HepG2 (cell line): Measurements from ENCODE around the gene AHSP. TPM values are rescaled to one million over a fixed set of nuclear protein-coding genes. Genes with fewer than 3 reads are reported as not detected.
"Not testable (repeated sequence)": the region's sequence is repeated elsewhere in the genome, so short reads cannot be mapped to it uniquely, and the experiment has no call there.

Experiments
- ATAC-seq: fragments of 200-7000 bp; cut with Tn5 transposase; 3 replicates; pipeline ENCODE4 v1.9.1; 2020; ENCODE audit warnings: mild to moderate bottlenecking, moderate library complexity
- BruUV-seq: library from RNA; stranded (reverse); fragments of 400-500 nt; replicated peaks from 2 replicates; lab custom pipeline; 2021; lab: Mats Ljungman, UMichigan
- CTCF ChIA-PET: fragments of 300-600 bp; formaldehyde crosslinking; extraction: SDS; loops from one replicate; lab custom pipeline; 2021; ENCODE audit warnings: low total read pairs, inconsistent platforms, low intra/inter-chr PET ratio; lab: Yijun Ruan, JAX
- POLR2A ChIA-PET: fragments of 350-600 bp; sonication (Branson Sonifier 250); formaldehyde crosslinking; loops from one replicate; lab custom pipeline; 2020; ENCODE audit warnings: antibody characterized with exemption, inconsistent platforms; lab: Yijun Ruan, JAX
- DNase-seq: peaks from one replicate; pipeline ENCODE4 v3.0.0-alpha.2; 2015; ENCODE audit warnings: low spot score
- FAIRE-seq: peaks from 3 replicates; lab custom pipeline; 2011; peaks lifted over from hg19 to GRCh38; lab: Jason Lieb, UNC
- H2AFZ ChIP-seq: one replicate; pipeline ENCODE4 v1.6.1; 2011; ENCODE audit warnings: low read length, inconsistent platforms
- H3K27ac ChIP-seq: fragments of 300-600 bp; 3 replicates; pipeline ENCODE4 v1.8.0; 2011; ENCODE audit warnings: mixed run types, mild to moderate bottlenecking, mixed read lengths, low read length, inconsistent platforms; ENCODE audit not compliant: insufficient read depth; ENCODE audit errors: extremely low read length
- H3K27me3 ChIP-seq, 2 experiments: fragments of 200-600 bp in 1 of 2; 2 replicates in 1 of 2; 3 replicates in 1 of 2; pipeline versions ENCODE4 v1.6.0 to v1.8.0; 2011; ENCODE audit warnings: low read length in 2 of 2, mild to moderate bottlenecking in 2 of 2, moderate library complexity in 2 of 2, inconsistent platforms in 1 of 2; ENCODE audit not compliant: insufficient read depth in 2 of 2, control insufficient read depth in 1 of 2
- H3K36me3 ChIP-seq, 2 experiments: fragments of 200-600 bp in 1 of 2; replicated peaks in 1 of 2; 2 replicates in 1 of 2; 3 replicates in 1 of 2; pipeline versions ENCODE4 v1.5.1 to v1.8.0; 2011; ENCODE audit warnings: low read length in 2 of 2, inconsistent platforms in 1 of 2; ENCODE audit not compliant: insufficient read depth in 2 of 2, control insufficient read depth in 1 of 2
- H3K4me1 ChIP-seq: 2 replicates; pipeline ENCODE4 v1.5.1; 2012; ENCODE audit warnings: low read length, inconsistent platforms; ENCODE audit not compliant: insufficient read depth
- H3K4me2 ChIP-seq: 2 replicates; pipeline ENCODE4 v1.6.0; 2011; ENCODE audit warnings: low read depth, low read length, inconsistent platforms
- H3K4me3 ChIP-seq, 3 experiments: fragments of 200-600 bp in 1 of 3; sonication (generic), shearing (Covaris generic) in 1 of 3; replicated peaks in 1 of 3; 2 replicates each; pipeline ENCODE4 v1.5.1; 2011 to 2016; ENCODE audit warnings: low read length in 3 of 3, inconsistent platforms in 2 of 3, low read depth in 2 of 3, mild to moderate bottlenecking in 2 of 3, control low read depth in 1 of 3, mixed read lengths in 1 of 3; ENCODE audit not compliant: insufficient read depth in 1 of 3
- H3K79me2 ChIP-seq: one replicate; pipeline ENCODE4 v1.6.1; 2011; ENCODE audit warnings: low read length, inconsistent platforms; ENCODE audit not compliant: insufficient read depth
- H3K9ac ChIP-seq: 2 replicates; pipeline ENCODE4 v1.6.0; 2011; ENCODE audit warnings: mild to moderate bottlenecking, low read depth, low read length, inconsistent platforms; ENCODE audit not compliant: insufficient read depth
- H3K9me3 ChIP-seq: 2 replicates; pipeline ENCODE4 v1.5.1; 2012; ENCODE audit warnings: mild to moderate bottlenecking, low read length
- H4K20me1 ChIP-seq: 2 replicates; pipeline ENCODE4 v1.6.0; 2011; ENCODE audit warnings: inconsistent platforms, mild to moderate bottlenecking, low read length, moderate library complexity; ENCODE audit not compliant: insufficient read depth
- NPAS2 ChIP-seq: sonication (generic); formaldehyde crosslinking; IDR thresholded peaks from 2 replicates; pipeline ENCODE4 v1.8.0; 2022; ENCODE audit warnings: mild to moderate bottlenecking, missing genetic modification reagents, borderline replicate concordance
- RFX3 ChIP-seq: IDR thresholded peaks from 2 replicates; pipeline ENCODE4 v1.6.1; 2016; ENCODE audit warnings: missing biosample characterization, missing genetic modification reagents
- ZMYM3 ChIP-seq: sonication (generic); formaldehyde crosslinking; IDR thresholded peaks from 2 replicates; pipeline ENCODE4 v1.5.1; 2020; ENCODE audit warnings: mild to moderate bottlenecking, missing genetic modification reagents
- ZNF350 ChIP-seq: sonication (generic); formaldehyde crosslinking; IDR thresholded peaks from 2 replicates; pipeline ENCODE4 v1.4.0; 2020; ENCODE audit warnings: mild to moderate bottlenecking, low read depth, missing genetic modification reagents, borderline replicate concordance
- ZNF543 ChIP-seq: sonication (generic); formaldehyde crosslinking; IDR thresholded peaks from 2 replicates; pipeline ENCODE4 v1.4.0; 2020; ENCODE audit warnings: mild to moderate bottlenecking, missing genetic modification reagents
- ZNF556 ChIP-seq: sonication (generic); formaldehyde crosslinking; IDR thresholded peaks from 2 replicates; pipeline ENCODE4 v1.4.0; 2020; ENCODE audit warnings: mild to moderate bottlenecking, missing genetic modification reagents, borderline replicate concordance
- WGBS: methylation state at CpG from one replicate; pipeline ENCODE4 v1.1.6; 2017; ENCODE audit warnings: low lambda C conversion rate; 5-methylcytosine and 5-hydroxymethylcytosine counted together
- in situ Hi-C: cut with HindIII; loops from 2 replicates; pipeline ENCODE4 v1.10.0; 2017; ENCODE audit warnings: low pct_unique_long_range_greater_than_20kb; ENCODE audit not compliant: extremely low pct_ligation_motif_present
- intact Hi-C: fragments of 100-400 bp; cut with micrococcal nuclease; formaldehyde crosslinking; loops from one replicate; pipeline ENCODE4 v1.10.0; 2022; ENCODE audit not compliant: unreplicated experiment
- polyA plus RNA-seq, 8 experiments: library from polyadenylated mRNA; depleted of rRNA in 3 of 8; stranded (reverse) in 7 of 8; unstranded in 1 of 8; fragments of >200 nt; fragmentation: Illumina TruSeq in 4 of 8; extraction: Trizol in 4 of 8; gene quantifications; 2 replicates each; pipeline versions ENCODE4 v1.2.1 to v1.2.3, GENCODE V29; 2011 to 2016; ENCODE audit warnings: low read depth in 4 of 8, missing spikeins in 1 of 8, mixed read lengths in 1 of 8; ENCODE audit not compliant: insufficient read depth in 1 of 8
- total RNA-seq, 5 experiments: library from RNA; depleted of rRNA; stranded (reverse); fragments of >200 nt; fragmentation: Illumina TruSeq; extraction: Trizol; gene quantifications; 2 replicates each; pipeline ENCODE4 v1.2.3, GENCODE V29; 2016; ENCODE audit warnings: low read depth in 1 of 5
- TF ChIP-seq, protein P1 (sequence below): sonication (generic); formaldehyde crosslinking; IDR thresholded peaks from 2 replicates; pipeline ENCODE4 v1.9.0; 2021; ENCODE audit warnings: mild to moderate bottlenecking, missing genetic modification reagents
- TF ChIP-seq, protein P2 (sequence below): sonication (generic); formaldehyde crosslinking; IDR thresholded peaks from 2 replicates; pipeline ENCODE4 v1.8.1; 2023; ENCODE audit warnings: mild to moderate bottlenecking, moderate library complexity, missing genetic modification reagents

Gene AHSP
- total and polyA plus RNA-seq, 2 of the 13 experiments (the other 11 are each of a cell fraction or from before 2014, with no cell fraction given): not detected

DNA sequence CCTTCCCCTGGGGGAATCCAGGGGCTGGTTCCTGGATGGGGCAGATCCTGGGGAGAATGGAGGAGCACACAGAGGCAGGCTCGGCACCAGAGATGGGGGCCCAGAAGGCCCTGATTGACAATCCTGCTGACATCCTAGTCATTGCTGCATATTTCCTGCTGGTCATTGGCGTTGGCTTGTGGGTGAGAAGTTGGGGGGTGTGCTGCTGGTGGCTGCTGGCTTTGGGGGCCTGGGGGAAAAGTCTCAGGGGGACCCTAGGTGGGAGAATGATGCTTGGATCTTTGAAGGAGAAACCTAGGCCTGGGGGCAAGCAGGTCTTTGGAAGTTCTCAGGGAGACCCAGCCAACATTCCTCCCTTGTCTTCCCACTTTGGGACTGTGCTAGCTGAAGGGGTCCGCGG is 44.6 kb upstream of the AHSP start, which contains the start of gene SLC5A2:
SLC5A2 (plus strand) TSS at position 43 of the 400 bp plus-strand sequence; CDS start at position 57, 14 bp downstream.
- peaks cover 55% of the 10 kb centered on the region for H3K4me1 ChIP-seq
- in situ Hi-C loops: no loop called here
- peak within 1 kb of the TSS; percentile 86 for H3K4me2 ChIP-seq
- ATAC-seq (no peak), DNase-seq (no peak), FAIRE-seq (no peak)
- WGBS: 56% methylated on average over 4 of the region's 4 CpGs
- ChIA-PET CTCF (no interaction called here), POLR2A (interaction anchor here (1.0 kb wide), 1 partner anchor 25 kb away, joined by 5 read pairs; the partner anchor contains the start of gene RUSF1)
- TF ChIP-seq ZNF350 (peak; percentile 9; the same call in 1 of the 2 replicates), RFX3 (CRISPR knock-in tag) (no peak)
- no peak within 1 kb of the TSS for H3K4me3 ChIP-seq
- H3K79me2 ChIP-seq: no peaks in the 10 kb centered on the region
- no peaks in the 10 kb centered on the region for H3K36me3 ChIP-seq
- no TSS peak for BruUV-seq
- intact Hi-C loops: no loop called here
- H3K9ac ChIP-seq: no peak within 1 kb of the TSS
- no peaks in the 10 kb centered on the region for H4K20me1 ChIP-seq
- H3K27ac ChIP-seq: no peak within 1 kb of the TSS
- H3K9me3 ChIP-seq: no peaks in the 10 kb centered on the region
- H2AFZ ChIP-seq: no peak within 1 kb of the TSS
- peaks cover 0 to 21% of the 10 kb centered on the region in 2 experiments; a peak in 4 of 5 replicates for H3K27me3 ChIP-seq

DNA sequence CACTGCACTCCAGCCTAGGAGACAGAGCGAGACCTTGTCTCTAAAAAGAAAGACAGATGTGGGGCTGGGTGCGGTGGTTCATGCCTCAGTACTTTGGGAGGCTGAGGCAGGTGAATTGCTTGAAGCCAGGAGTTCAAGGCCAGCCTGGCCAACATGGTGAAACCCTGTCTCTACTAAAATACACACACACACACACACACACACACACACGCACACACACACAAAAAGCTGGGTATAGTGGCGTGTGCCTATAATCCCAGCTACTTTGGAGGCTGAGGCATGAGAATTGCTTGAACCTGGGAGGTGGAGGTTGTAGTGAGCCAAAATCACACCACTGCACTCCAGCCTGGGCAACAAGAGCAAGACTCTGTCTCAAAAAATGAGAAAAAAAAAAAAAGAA is 43.7 kb upstream of the AHSP start:
- 30% methylated on average over 4 of the region's 4 CpGs for WGBS
- peak overlapping the region; percentile 86 for H3K4me2 ChIP-seq
- POLR2A ChIA-PET: interaction anchor here (0.7 to 0.9 kb wide), 2 partner anchors 19 to 24 kb away, joined by 3 read pairs; partner anchors contain the start of gene RUSF1
- ATAC-seq, H3K27ac ChIP-seq, H4K20me1 ChIP-seq, H2AFZ ChIP-seq, BruUV-seq, H3K79me2 ChIP-seq, CTCF ChIA-PET, H3K36me3 ChIP-seq, FAIRE-seq, intact Hi-C loops, DNase-seq, in situ Hi-C loops, H3K9me3 ChIP-seq: not testable (repeated sequence)
- H3K9ac ChIP-seq: peak overlapping the region; percentile 55
- peak overlapping the region in 2 of 3 experiments; percentile 12 to 62; a peak in 4 of 6 replicates for H3K4me3 ChIP-seq
- peaks cover 0 to 21% of the 10 kb centered on the region in 2 experiments; a peak in 4 of 5 replicates for H3K27me3 ChIP-seq
- H3K4me1 ChIP-seq: peaks cover 45% of the 10 kb centered on the region
- TF ChIP-seq, protein P1, sequence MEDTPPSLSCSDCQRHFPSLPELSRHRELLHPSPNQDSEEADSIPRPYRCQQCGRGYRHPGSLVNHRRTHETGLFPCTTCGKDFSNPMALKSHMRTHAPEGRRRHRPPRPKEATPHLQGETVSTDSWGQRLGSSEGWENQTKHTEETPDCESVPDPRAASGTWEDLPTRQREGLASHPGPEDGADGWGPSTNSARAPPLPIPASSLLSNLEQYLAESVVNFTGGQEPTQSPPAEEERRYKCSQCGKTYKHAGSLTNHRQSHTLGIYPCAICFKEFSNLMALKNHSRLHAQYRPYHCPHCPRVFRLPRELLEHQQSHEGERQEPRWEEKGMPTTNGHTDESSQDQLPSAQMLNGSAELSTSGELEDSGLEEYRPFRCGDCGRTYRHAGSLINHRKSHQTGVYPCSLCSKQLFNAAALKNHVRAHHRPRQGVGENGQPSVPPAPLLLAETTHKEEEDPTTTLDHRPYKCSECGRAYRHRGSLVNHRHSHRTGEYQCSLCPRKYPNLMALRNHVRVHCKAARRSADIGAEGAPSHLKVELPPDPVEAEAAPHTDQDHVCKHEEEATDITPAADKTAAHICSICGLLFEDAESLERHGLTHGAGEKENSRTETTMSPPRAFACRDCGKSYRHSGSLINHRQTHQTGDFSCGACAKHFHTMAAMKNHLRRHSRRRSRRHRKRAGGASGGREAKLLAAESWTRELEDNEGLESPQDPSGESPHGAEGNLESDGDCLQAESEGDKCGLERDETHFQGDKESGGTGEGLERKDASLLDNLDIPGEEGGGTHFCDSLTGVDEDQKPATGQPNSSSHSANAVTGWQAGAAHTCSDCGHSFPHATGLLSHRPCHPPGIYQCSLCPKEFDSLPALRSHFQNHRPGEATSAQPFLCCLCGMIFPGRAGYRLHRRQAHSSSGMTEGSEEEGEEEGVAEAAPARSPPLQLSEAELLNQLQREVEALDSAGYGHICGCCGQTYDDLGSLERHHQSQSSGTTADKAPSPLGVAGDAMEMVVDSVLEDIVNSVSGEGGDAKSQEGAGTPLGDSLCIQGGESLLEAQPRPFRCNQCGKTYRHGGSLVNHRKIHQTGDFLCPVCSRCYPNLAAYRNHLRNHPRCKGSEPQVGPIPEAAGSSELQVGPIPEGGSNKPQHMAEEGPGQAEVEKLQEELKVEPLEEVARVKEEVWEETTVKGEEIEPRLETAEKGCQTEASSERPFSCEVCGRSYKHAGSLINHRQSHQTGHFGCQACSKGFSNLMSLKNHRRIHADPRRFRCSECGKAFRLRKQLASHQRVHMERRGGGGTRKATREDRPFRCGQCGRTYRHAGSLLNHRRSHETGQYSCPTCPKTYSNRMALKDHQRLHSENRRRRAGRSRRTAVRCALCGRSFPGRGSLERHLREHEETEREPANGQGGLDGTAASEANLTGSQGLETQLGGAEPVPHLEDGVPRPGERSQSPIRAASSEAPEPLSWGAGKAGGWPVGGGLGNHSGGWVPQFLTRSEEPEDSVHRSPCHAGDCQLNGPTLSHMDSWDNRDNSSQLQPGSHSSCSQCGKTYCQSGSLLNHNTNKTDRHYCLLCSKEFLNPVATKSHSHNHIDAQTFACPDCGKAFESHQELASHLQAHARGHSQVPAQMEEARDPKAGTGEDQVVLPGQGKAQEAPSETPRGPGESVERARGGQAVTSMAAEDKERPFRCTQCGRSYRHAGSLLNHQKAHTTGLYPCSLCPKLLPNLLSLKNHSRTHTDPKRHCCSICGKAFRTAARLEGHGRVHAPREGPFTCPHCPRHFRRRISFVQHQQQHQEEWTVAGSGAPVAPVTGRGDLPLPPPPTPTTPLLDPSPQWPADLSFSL: peak; percentile 67; the same call in 1 of the 2 replicates
- TF ChIP-seq NPAS2 (0 out of 2 replicates have a peak, but pooled peaks have one; percentile 45), ZMYM3 (0 out of 2 replicates have a peak, but pooled peaks have one; percentile 1), ZNF556 (CRISPR knock-in tag) (0 out of 2 replicates have a peak, but pooled peaks have one; percentile 10), ZNF543 (CRISPR knock-in tag) (0 out of 2 replicates have a peak, but pooled peaks have one; percentile 13)
- TF ChIP-seq, protein P2, sequence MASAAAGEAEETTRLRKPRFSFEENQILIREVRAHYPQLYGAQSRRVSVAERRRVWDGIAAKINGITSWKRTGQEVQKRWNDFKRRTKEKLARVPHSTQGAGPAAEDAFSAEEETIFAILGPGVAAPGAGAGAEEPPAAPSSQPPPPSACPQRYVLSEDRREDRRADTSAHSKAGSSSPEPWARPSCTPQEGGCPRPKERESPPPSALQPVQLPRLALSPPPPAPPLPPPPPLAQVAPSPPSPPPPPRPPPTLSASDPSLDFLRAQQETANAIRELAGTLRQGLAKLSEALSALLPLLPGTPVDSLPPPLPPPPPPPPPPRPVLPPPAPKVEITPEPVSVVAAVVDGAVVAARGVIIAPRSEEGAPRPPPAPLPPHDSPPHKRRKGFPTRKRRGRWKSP (CRISPR knock-in tag): 0 out of 2 replicates have a peak, but pooled peaks have one; percentile 22
